NCI-H2196 (cell line): ENCODE results near the gene AFF1.
"Not testable (repeated sequence)": the region's sequence is repeated elsewhere in the genome, so short reads cannot be mapped to it uniquely, and the experiment has no call there.

ENCODE experiments used
- DNase-seq: peaks from one replicate; lab custom pipeline; 2025; ENCODE audit not compliant: unreplicated experiment; lab: John Stamatoyannopoulos, UW

AFF1 gene

DNA sequence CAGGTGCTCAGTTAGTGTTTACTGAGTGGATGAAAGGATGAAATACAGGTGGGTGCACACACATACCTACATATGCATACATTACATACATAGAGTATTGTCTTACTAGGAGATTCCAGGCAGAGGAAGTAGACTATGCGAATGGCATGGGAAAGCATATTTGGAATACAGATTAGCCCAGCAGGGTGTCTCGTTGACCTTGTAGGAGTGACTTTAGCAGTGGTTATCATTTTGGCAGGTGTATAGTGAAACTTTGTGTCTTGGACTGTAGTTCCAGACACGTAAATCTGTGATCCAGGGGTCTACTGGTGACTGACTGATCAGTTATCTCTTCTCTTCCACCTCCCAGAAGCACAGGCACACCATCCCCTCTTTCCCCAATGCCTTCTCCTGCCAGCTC is 199.3 kb downstream of the AFF1 start:
- DNase-seq = no peak

DNA sequence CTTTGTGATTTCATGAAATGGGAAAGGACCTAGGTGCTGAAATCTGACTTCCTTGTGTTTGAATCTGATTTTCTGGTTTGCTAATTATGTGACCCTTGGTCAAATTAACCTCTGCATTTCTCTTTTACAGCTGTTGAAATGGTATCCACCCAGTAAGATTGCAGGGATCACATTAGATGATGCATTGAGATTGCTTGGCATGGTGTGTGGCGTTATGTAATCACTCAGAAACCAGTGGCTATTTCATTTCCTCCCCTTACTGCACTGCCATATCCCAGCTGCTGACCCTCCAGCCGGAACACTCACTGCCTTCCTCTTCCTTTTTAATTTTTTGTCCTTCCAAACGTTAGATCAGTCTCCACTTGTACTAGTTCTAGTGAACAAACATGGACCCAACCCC is 206.6 kb downstream of the AFF1 start:
- no peak for DNase-seq

DNA sequence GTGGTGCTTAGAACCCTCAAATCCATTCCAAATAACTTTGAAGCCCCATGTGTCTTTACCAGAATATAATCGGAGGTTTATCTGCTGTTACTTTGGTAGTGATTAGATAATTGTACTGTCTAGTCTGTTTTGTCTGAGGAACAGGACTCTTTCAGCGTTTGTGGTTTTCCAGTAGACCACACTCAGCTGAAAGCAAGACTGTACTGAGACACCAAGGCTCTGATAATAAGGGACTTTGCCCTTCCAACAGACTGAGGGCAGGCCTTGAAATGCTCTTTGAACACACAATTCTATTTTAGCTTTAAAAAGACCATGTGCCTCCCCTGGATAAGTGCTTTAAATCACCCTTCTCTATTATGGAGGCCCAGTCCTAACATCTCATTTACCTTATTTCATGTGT is 209.5 kb downstream of the AFF1 start:
- no peak for DNase-seq

DNA sequence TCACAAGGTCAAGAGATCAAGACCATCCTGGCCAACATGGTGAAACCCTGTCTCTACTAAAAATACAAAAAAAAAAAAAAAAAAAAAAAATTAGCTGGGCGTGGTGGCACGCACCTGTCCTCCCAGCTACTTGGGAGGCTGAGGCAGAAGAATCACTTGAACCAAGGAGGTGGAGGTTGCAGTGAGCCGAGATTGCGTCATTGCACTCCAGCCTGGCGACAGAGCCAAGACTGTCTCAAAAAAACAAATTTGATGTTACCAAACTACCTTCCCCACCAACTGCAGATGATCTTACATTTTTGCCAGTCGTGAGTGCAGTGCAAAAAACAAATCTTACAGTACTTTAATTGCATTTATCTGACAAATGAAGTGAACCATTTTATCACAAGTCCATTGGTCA is 211.1 kb downstream of the AFF1 start:
- DNase-seq = not testable (repeated sequence)

DNA sequence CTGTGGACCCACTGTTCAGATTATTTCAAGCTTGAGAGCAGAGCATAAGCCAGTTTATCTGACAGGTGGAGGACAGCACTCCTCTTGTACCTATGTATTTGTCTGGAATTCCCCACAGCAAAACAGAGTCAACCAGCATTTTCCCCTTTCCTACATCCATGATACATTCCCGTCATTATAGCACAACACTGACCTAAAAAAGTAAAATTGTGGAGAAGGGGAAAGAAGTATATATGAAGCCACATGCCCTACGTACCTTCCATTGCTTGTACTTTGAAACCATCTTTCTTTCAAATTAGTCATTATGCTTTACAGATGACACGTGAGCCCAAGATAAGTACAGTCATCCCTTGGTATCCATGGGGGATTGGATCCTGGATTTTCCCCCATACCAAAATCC is 212.3 kb downstream of the AFF1 start:
- DNase-seq = no peak

DNA sequence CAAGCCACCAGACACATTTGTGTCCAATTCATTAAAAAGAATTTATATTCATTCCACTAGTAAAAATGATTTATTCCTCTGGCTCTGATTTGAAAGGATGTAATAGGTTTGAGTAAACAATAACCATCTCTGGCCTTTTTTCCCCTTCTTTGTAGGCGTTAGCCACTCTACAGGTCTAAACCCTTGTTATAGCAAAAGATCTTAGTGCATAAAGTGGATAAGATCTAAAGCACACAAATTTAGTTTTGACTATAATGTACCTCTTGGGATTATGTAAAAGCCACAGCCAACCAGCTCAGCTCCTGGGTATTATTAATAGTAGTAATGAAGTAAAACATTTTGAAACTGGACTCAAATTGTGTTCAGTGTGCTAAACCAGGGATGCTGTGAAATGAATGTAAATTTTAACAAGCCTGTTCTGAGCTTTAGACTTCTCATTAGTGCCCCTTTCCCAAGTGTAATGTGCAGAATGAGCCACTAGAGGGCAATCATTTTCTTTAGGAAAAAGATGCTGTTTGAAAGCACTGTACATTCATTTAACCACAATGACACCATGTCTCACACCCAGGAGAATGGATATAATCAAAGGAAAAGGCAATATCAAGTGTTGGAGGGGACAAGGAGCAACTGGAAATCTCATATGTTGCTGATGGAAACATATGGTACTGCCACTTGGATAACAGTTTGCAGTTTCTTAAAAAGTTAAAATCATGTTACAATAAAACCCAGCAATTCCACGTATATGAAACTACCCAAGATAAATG is 215.9 kb downstream of the AFF1 start:
- DNase-seq = peak; percentile 60

DNA sequence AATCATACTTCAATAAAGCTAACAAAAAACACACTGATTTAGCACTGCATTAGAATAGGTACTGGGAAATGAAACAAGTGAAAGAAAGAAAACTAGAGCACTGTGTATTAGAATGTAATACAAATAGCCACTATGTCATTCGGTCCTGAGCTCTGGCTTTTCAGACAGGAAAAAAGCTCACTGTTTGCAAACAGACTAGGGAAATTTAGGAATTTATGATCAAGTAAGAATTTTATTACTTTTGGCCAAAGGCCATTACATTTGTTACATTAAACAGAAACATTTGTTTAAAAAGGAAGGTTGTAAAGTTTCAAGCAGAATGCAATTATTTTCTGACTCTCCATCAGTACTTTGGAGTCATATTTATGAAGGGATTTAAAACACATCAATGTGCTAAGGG is 216.9 kb downstream of the AFF1 start:
- no peak for DNase-seq

DNA sequence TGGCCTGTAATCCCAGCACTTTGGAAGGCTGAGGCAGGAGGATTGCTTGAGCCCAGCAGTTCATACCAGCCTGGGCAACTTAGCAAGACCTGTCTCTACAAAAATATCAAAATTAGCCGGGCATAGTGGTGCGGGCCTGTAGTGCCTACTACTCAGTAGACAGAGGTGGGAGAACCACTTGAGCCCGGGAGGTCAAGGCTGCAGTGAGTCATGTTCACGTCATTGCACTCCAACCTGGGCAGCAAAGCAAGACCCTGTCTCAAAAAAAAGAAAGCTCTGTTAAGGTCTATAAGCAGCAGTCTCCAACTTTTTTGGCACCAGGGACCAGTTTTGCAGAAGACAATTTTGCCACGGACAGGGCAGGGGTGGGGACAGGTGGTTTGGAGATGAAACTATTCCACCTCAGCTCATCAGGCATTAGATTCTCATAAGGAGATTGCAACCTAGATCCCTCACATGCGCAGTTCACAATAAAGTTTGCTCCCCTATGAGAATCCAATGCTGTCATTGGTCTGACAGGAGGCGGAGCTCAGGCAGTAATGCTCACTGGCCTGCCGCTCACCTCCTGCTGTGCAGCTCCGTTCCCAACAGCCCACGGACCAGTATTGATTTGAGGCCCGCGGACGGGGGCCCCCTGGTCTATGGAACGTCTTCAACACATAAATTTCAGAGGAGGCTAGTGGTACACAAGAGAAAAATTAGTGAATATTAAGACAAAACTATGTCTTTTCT is 217.7 kb downstream of the AFF1 start:
- DNase-seq = no peak

DNA sequence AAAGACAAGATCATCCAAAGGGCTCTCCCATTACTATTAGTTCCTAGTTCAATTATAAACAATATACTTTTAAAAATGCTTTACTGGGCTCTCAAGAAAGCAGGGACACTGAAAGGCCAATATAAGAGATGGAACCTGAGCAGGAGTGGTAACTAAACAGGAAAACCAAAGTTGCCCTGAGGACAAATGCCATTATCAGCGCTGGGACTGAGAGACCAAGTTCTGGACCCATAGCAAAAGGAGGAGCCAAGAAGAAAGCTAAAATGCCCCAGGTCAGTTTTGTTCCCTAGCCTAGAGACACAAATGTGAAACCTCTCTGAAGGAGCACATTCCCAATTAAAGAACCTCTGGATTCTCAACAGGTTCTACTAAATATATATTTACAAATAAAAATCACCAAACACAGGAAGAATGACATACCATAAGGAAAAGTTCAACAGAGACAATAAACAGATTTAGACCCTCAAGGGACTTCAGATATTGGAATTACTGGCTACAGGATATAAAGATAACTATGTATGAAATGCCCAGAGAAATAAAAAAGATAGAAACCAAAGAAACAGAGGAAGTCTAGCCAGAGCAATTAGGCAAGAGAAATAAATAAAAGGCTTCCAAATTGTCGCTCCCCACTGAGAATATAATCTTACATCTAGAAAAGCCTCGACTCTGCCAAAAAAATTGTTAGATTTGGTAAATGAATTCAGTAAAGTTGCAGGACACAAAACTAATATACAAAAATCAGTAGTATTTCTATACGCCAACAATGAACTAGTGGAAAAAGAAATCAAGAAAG is 218.5 kb downstream of the AFF1 start:
- DNase-seq = no peak

DNA sequence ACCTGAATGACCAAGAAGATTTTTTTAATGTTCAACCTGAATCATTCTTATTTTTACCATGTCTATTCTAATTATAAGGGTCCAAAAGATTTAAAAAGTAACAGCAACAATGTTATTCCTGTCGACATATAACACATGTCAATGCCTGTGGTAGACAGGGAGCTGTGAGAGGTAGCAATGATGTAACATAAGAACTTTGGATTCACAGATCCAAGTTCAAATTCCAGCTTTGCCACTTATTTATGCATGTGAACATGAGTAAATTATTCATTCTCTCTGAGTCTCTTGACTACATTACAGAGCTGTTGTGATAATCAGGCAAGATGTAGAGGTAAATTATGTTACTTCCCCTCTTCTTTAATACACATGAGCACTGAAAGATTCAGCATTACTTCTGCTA is 231.1 kb downstream of the AFF1 start:
- DNase-seq = no peak

DNA sequence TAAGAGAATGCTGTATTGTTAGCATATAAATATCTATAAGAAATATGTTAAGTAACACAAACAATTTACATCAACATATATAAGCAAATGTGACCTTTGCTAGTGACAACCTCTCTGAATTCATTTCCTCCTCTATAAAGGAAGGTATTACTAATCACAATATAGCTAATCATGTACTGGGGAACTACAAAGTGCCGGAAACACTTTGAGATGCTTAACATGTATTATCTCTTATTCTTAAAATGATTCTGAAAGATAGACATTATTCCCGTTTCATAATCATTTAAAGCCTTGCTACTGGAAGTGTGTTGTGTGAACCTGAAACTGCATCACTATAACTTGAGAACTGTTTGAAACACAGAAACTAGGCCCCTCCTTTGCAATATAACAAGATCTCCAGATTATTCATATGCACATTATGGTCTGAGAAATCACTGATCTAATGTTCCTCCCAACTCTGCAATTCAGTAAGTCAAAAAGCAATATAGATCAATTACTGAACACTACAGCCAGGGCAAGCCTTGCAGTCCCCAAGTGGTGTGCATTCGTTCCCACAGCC is 231.6 kb downstream of the AFF1 start:
- DNase-seq = no peak

DNA sequence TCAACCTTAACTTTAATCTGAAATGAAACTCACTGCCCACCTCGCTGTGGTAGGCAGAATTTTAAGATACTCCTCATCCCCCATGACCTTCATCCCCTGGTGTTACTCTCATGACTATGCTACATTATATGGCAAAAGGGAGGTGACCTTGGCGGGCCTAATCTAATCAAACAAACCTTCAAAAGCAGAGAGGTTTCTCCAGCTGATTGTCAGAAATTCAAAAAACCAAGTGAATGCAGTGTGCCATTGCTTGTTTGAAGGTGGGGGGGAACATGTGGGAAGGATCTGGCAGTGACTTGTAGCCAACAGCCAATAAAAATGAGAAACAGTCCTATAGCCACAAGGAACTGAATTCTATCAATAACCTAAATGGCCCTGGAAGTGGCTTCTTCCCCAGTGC is 237.1 kb downstream of the AFF1 start:
- no peak for DNase-seq

DNA sequence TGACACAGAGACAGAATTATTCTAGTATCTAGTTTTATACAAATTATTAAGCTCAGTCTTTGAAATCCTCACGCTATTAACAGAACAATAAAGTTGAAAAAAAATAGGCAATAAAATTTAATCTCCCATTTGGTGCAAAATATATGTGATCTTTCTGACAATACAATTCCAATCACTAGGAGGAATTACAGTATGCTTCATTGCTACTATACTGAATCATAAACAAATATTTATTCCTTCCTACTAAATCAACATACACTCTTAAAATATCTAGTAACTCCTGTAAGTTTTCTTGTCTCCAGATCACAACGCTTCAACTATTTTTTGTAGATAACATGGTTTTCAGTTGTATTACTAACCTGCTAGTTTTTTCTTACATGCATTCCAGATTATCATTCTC is 239.9 kb downstream of the AFF1 start:
- DNase-seq = no peak

DNA sequence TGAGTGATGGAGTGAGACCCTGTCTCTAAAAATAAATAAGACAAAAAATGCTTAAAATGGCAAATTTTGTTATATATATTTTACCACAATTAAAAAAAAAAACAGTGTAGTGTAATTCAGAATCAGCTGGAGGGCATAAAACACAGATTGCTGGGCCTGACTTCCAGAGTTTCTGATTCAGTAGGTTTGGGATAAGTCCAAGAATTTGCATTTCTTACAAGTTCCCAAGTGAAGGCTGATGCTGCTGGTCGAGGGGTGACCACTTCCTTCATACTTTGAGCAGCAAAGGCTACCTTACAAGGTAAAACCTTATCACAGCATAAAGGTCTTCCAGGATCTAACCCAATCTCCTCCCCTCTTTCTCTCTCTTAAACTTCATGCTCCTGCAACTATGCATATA is 244.9 kb downstream of the AFF1 start:
- DNase-seq = no peak

DNA sequence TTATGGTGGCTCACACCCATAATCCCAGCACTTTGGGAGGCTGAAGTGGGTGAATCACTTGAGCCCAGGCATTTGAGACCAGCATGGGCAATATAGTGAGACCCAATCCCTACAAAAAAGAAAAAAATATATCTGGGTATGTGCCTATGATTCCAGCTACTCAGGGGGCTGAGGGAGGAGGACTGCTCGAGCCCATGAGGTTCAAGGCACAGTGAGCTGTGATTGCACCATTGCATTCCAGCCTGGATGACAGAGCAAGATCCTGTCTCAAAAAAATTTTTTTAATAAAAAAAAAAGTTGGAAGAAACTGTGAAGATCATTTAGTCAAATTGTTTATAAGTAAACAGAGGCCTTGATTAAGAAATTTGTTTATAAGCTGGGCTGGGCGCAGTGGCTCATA is 246.0 kb downstream of the AFF1 start:
- DNase-seq = no peak

DNA sequence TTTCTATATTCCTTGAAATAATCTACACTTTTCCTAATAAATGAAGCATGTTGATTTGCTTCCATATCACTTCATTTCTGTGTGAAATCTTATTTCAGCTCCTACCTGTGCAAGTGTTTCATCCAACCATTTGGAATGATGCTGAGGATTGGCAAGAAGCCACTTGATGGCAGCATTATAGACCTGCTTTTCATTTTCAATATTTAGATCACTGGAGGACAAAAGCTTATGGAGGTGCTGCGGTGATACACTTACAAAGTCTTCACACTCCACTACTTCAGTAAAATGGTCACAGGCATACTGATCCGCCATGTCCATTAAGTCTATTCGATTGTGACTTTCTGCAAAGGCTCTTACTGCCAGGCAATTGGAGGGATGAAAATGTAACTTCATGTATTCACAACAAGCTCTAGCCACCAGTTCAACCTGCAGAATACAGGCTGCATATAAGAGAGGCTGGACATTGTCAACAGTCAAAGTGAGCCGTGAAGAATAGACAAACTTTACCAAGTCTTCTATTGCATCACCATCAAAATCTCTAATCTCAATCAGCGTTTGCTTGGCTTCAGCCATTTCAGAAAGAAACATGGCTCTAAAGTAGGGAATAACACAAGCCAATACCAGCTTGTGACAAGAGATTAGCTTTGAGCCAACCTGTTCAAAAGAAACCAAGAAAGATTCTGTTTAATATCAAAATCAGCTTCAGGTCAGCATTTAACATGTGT is 250.5 kb downstream of the AFF1 start:
- no peak for DNase-seq

DNA sequence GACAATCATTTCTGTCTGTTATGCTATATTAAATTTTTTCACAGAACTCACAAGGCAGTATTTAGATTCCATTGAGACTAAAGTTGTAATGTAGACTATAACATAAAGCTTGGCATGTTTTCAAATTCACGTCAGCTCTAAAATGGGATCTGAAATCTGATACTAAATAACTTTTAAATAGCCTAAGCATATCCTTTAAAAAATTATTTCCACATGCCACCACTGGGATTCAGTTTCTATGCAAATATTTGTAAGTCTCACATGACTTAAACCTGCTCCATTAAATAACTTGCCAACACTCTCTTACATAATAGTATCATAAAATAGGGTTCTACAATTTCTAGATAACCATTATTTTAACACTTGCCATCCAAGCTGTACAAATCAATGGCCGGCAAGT is 253.2 kb downstream of the AFF1 start:
- DNase-seq = no peak

DNA sequence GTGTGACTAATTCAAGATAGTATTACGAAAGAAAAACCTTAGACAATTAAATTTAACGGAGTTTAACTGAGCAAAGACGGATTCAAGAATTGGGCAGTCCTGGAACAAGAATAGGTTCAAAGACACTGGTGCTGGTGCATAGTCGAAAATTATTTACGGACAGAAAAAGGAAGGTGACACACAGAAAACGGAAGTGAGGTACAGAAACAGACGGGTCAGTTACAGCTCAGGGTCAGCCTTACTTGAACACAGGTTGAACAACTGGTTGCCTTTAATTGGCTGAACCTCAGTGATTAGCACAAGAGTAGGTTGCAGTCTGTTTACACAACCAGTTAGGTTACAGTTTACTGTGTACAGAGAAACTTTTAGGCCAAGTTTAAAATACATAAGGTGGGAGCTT is 254.1 kb downstream of the AFF1 start:
- no peak for DNase-seq
